GM18520 (cell line): ENCODE data around the gene HLA-DPB1.

Experiments used
- ATAC-seq: cut with Tn5 transposase; IDR thresholded peaks from one replicate; pipeline ENCODE4 v1.9.1; 2021; ENCODE audit not compliant: unreplicated experiment

The HLA-DPB1 gene

GRCh38 chr6:33070909-33071308 is 4.9 kb upstream of the HLA-DPB1 start:
- ATAC-seq: no peak

- no peak for ATAC-seq
Observed at GRCh38 chr6:33071569-33071968, 4.2 kb upstream of the HLA-DPB1 start.

GRCh38 chr6:33072508-33073100 is 3.2 kb upstream of the HLA-DPB1 start:
- no peak for ATAC-seq

GRCh38 chr6:33073431-33073871 is 2.3 kb upstream of the HLA-DPB1 start, which contains the start of gene HLA-DPA1:
Gene HLA-DPA1 (minus strand): TSS chr6:33073649.
- peak; percentile 68 for ATAC-seq

GRCh38 chr6:33075208-33075567 is 602 bp upstream of the HLA-DPB1 start:
- no peak for ATAC-seq

- ATAC-seq: no peak
Observed at GRCh38 chr6:33076406-33076934, 680 bp downstream of the HLA-DPB1 start.

- ATAC-seq: no peak
Observed at GRCh38 chr6:33077908-33078307, 2.1 kb downstream of the HLA-DPB1 start.

- no peak for ATAC-seq
Observed at GRCh38 chr6:33078442-33078841, 2.7 kb downstream of the HLA-DPB1 start.

GRCh38 chr6:33078919-33079521 is 3.2 kb downstream of the HLA-DPB1 start:
- no peak for ATAC-seq

- ATAC-seq: no peak
Observed at GRCh38 chr6:33079580-33079979, 3.8 kb downstream of the HLA-DPB1 start.

- no peak for ATAC-seq
Observed at GRCh38 chr6:33080127-33081089, 4.6 kb downstream of the HLA-DPB1 start.

GRCh38 chr6:33081098-33081824 is 5.5 kb downstream of the HLA-DPB1 start:
- ATAC-seq: no peak

GRCh38 chr6:33082702-33083101 is 6.9 kb downstream of the HLA-DPB1 start:
- ATAC-seq: no peak

- no peak for ATAC-seq
Observed at GRCh38 chr6:33085627-33086026, 9.8 kb downstream of the HLA-DPB1 start.

- ATAC-seq: no peak
Observed at GRCh38 chr6:33088258-33088930, 12.6 kb downstream of the HLA-DPB1 start.

- no peak for ATAC-seq
Observed at GRCh38 chr6:33088931-33089620, 13.3 kb downstream of the HLA-DPB1 start.

GRCh38 chr6:33091957-33092356 is 16.2 kb downstream of the HLA-DPB1 start:
- no peak for ATAC-seq

GRCh38 chr6:33092385-33092784 is 16.6 kb downstream of the HLA-DPB1 start:
- no peak for ATAC-seq

GRCh38 chr6:33093855-33094254 is 18.1 kb downstream of the HLA-DPB1 start:
- no peak for ATAC-seq

- ATAC-seq: no peak
Observed at GRCh38 chr6:33095681-33096080, 19.9 kb downstream of the HLA-DPB1 start.
